HG03571 (cell line): ENCODE results near the gene ZBTB47.

ENCODE experiments used
- ATAC-seq: cut with Tn5 transposase; IDR thresholded peaks from one replicate; pipeline ENCODE4 v1.9.1; 2021; ENCODE audit not compliant: unreplicated experiment

ZBTB47 gene

DNA sequence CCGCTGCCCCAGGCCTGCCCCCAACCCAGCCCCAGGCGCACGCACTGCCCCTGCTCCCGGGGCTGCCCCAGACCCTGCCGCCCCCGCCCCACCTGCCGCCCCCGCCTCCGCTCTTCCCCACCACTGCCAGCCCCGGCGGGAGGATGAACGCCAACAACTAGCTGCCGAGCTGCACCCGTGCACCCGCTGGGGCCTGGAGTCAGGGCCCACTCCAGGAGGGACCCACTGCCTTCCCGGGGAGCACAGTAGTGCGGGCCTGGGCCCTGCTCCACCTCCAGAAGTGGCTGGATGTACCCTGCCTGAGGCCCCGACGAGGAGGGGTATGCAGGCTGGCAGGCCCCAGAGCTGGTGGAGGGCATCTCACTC is 10.9 kb downstream of the ZBTB47 start:
- ATAC-seq: no peak

DNA sequence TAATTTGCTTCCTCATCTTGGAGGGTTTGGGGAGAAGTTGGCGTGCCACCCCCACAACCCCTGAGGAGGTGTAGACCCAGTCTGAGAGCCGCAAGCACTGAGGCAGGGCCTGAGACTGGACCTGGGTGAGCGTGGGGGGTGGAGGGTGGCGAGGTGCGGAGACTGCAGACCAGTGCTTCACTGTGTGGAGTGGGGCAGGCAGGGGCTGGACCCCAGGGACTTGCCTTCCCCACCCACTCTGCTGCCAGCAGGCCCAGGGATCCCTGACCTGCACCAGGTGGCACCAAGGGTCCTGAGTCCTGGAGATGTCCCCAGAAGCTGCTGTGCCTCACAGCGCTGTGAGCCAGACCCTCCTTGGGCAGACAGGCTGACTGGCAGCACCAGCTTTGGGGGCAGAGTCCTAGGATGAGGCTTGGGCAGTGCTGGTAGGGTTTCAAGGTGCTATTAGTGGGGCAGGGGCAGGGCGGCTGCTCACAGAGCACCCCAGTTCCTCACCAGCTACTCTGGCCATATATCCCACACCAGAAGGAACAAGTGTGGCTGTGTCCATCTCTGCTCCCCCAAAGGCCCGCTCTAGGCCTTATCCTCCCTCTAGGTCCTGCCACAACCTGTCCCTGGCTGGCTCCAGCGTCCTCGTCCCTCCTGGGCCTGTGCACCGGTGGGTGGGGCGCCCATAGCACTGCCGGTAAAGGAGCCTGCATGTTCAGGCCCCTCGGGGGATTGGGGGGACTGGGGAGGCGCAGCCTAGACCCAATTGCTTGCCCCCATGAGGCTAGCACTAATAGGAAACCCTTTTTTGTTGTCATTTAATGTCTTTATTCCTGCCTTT is 11.8 kb downstream of the ZBTB47 start:
- ATAC-seq: no peak

DNA sequence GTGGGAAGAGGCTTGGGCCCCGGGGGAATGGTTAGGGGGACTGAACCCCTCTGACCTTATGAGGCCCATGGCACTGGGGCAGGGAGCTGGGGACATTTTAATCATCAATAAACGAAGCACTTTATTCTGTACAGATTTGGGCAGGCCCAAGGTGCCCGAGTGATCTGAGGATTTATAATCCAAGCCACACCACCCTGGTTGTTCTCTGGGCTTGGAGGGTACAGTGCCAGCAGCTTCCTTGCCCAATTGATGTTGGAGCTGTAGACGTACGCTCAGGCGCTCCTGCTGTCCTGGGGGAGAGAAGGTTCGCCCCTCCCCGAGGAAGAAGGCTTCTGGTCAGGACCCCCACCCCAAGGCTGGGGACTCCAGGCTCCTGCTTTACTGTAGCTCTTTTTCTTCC is 12.5 kb downstream of the ZBTB47 start:
- no peak for ATAC-seq

DNA sequence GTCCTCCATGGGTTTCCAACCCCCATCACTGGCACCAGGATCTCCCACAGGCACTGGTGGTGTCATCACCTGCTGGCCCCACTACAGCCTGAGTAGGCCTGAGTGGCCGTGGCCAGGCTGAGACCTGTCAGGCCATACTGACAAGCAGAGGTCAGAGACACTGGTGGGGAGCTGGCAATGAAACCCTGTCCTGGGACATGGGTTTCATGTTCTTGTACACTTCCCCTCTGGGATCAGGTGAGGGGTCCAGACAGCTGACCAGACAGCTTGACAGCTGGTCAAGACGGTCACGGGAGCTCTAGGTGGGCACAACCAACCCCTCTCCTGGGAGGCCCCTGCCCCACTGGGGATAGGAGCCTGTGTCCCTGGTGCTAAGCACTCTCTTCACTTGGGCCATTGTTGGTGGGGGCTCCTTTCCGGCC is 13.1 kb downstream of the ZBTB47 start:
- no peak for ATAC-seq

DNA sequence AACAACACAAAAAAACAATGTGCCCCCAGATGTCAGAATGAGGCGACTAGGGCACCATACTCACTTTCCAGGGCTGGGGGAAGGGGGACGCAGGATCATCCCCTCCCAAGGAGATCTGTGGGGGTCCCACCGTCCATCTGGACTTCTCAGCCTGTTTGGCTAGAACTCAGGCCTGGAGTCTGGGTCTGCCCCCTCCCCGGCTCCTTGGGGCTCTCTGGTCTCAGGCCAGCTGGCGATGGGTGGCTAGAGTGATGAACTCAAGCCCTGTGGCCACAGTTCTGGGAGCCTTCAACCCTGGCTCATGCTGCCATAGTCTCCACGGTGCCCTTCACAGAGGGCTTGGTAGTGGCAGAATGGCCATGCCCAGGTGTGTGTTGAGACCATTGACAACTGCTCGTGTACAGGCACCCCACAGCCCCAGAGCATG is 13.6 kb downstream of the ZBTB47 start:
- no peak for ATAC-seq

DNA sequence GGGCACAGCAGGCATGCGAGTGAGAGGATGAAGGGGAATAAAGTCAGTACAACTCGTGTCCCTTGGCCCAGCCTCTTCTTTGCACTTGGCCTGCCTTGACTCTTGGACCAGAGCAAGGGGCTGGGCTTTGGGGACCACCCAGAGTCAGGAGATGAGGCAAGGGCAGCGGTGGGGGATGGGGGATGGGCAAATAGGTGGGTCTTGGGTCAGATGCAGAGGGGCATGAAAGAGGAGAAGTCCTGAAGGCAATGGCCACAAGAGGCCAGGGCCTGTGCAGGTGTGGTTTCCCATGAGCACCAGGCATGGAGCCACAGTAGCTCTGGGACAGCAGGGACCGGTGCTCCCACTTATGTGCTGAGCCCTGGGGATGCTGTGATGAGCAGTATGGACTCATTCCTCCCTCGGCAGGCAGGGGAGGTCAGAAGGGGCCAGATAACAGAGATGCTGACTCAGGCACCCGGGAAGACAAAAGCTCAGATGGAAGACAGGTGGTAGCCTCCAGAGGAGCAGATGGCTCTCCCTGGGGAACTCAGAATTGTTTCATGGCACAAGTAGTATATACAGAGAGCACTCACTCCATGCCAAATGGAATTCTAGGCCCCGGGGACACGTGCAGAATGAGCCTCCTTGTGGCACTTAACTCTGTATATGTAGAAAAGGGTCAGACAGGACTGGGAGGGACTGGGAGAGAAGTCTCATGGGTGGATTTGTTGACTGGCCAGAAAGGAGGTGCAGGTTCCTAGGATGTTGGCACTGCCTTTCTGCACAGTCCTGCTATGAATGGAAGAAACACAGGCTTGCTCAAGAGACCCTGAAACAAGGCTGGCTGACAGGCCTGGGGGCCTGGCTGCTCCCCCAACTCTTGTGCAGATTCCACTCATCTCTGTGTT is 14.3 kb downstream of the ZBTB47 start:
- ATAC-seq: no peak

DNA sequence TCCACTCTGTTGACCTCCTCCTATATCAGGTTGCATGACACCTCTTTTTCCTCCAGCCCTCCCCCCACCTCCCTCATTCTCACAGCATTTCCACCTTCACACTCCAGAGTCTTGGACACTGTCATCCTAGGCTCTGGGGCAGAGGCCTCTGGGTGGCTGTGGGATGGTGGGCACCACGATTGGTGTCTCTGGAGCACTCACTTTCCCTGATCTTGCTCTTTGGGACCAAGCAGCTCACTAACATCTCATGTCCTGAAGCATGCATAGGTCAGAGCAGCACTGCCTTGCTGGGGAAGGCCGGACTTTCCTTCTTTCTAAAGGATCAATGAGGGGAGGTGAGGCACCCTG is 14.9 kb downstream of the ZBTB47 start:
- ATAC-seq: no peak

DNA sequence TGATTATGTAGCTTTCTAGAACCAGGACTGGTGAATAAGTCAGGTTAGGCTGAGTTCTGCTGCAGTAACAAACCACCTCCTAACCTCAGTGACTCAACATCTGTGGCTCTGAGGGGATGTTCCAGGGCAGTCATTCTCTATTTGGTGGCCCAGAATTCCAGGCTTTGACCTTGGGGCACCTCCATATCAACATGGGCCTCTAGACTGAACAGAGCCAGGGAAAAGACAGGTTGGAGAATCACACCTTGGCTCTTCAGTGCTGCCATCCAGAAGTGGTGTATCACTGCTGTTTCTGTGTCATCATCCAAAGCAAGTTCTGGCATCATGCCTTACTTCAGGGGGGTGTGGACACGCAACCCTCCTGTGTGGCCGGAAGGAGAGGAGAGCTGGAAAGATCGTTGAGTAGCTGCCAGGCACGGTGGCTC is 15.3 kb downstream of the ZBTB47 start:
- no peak for ATAC-seq

DNA sequence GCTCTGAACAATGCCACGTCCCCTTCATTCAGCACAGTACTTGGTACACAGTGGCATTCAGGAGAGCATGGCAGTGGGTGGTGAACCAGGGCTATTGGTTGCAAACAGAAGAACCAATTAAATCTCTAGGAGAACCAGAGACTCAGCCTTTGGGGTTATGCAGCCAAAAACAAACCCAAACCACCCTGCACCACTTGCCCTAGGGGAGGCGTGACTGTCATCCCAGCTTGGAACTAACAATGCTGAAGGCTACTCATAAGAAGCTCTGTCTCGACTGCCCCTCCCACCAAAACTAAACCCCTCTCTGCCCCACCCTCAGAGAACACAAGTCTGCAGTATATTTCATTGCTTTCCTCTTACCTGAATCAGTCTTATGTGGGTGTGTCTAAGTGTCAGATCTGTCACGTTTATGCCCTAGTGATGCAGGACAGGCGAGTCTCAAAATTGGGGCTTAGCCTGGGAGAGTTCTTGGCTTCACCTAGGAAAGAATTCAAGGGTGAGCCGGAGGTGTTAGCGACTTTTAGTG is 16.6 kb downstream of the ZBTB47 start:
- ATAC-seq: no peak

DNA sequence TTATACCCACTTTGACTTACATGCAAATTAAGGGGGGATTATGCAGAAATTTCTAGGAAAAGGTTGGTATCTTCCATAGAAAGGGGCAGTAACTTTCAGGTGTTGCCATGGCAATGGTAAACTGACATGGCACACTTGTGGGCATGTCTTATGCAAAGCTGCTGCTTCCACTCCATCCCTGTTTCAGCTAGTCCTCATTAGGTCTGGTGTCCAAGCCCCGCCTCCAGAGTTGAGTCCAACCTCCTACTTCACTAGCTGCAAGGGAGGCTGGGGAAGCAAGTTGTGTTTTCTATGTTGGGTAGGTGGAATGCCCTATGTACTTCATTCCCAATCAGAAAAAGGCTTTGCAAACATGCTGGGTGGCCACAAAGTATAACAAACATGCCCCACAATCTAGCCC is 17.2 kb downstream of the ZBTB47 start:
- ATAC-seq: no peak

DNA sequence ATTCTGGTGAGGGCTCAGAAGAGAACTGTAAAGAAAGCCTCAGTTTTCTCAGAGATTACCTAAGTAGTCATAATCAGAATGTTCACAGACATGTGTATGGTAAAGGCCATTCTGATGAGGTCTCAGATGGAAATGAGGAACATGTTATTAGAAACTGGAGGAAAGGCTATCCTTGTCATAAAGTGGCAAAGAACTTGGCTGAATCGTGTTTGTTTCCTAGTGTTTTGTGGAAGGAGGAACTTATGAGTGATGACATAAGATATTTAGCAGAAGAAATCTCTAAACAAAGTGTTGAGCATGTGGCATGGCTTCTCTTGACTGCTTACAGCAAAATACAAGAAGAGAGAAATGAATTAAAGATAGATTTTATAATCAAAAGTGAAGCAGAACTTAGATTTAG is 19.0 kb downstream of the ZBTB47 start:
- no peak for ATAC-seq

DNA sequence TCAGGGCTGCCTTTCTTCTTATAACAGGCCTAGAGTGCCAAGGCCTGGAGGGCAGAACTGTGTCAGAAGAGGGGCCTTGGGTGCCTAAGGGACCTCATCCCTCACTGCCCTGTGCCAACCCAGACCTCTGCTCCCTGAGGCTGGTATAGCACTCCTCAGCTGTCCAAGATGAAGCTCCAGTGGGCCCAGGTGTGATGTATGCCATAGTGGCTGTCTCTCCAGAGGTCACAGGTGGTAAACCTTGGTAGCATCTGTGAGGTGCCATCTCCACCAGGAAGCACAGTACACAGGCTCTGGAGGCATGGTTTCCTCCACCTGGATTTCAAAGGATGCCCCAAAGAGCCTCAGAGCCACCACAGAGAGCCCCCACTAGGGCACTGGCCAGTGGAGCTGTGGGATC is 19.6 kb downstream of the ZBTB47 start:
- no peak for ATAC-seq

DNA sequence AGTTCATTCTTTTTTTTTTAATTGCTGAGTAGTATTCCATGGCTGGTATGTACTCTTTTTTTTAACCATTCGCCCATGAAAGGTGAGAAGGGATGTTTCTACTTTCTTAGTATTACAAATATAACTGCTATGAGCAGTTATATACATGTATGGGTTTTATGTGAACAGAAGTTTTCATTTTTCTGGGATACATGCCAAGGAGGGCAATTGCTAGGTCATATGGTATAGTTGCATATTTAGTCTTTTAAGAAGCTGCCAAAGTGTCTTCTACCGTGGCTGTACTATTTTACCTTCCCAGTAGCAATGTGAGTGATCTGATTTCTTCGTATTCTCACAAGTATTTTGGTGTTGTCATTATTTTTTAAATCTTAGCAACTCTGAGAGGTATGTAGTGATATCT is 20.6 kb downstream of the ZBTB47 start:
- ATAC-seq: no peak

DNA sequence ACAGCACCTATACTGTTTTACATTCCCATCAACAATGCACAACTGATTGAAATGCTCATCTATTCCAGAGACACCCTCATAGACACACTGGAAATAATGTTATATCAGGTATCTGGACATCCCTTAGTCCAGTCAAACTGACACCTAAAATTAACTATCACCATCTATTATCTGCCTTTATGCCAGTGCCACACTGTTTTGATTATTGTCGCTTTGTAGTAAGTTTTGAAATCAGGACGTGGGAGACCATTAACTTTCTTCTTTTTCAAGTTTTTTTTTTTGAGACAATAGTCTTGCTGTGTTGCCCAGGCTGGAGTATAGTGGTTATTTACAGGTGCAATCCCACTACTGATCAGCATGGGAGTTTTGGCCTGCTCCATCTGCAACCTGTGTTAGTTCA is 22.4 kb downstream of the ZBTB47 start:
- no peak for ATAC-seq

DNA sequence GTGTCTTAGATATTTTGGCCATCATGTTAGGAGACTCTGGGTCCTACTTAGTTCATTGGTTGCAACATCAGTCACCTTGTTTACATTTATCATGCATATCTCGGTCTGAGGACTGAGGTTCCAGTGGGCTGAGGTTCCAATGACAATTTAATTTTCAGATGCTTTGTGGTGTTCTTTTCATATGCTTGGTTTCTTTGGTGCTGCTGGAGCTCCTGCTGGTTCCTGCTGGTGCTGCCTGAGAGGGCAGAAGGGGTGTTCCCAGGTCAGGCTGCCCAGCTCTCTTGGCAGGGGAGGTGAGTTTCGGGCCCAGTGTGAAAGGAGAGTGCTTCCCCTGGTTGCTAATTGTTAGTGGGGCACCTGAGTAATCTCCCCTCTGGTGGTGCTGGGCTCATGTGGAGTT is 24.9 kb downstream of the ZBTB47 start:
- ATAC-seq: no peak

DNA sequence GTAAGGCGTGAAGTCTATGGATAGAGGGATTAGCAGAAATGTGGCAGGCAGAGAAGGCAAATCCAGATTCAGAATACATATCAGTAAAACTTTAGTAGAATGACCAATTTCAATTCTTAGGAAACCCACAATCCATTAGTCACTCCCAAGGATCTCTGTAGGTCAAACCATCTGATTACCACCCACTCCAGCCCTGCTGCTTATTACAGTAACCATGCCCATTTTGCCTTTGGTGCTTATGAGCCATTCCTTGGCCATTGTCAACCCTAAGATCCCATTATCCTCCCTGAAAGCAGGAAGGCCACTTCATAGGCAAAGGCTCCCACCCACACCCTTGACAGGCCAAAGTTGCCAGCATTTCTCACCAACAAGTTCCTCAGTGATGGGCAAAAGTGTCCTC is 26.8 kb downstream of the ZBTB47 start:
- no peak for ATAC-seq

DNA sequence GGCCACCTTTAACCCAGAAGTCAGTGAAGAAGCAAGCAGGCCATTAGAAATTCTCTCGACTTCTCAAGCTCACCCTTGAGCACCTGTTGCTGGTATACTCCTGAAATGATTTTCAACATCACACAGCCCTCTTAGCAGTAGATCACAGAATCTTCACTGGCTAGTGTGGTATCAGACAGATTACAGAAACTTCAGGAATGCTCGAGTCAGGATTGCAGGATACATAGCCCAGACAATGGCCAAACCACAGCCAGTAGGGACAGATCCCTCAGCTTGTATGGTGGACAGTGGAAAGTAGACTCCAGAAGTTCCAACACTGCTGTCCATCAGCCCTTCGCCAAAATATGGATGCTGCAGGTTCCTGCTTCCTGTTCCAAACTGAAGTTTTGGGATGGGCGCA is 27.3 kb downstream of the ZBTB47 start:
- ATAC-seq: no peak

DNA sequence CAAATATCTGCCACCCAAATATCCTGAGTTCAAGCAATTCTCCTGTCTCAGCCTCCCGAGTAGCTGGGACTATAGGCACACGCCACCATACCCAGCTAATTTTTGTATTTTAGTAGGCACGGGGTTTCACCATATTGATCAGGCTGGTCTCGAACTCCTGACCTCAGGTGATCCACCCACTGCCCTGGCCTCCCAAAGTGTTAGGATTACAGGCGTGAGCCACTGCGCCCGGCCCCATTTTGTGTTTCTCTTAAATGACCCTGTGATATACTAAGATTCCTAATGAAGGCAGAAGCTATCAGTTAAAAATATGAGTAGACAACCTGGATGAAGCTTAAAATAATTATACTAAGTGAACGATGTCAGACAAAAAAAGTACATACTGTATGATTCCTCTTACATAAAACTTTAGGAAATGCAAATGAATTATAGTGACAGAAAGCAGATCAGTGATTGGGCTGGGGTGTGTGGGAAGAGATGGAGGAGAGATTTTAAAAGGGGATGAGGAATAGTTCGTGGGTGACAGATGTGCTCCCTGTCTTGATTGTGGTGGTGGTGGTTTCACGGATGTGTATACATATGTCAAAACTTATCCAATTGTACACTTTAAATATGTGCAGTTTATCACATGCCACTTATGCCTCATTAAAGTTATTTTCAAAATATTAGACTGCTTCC is 28.0 kb downstream of the ZBTB47 start:
- no peak for ATAC-seq

DNA sequence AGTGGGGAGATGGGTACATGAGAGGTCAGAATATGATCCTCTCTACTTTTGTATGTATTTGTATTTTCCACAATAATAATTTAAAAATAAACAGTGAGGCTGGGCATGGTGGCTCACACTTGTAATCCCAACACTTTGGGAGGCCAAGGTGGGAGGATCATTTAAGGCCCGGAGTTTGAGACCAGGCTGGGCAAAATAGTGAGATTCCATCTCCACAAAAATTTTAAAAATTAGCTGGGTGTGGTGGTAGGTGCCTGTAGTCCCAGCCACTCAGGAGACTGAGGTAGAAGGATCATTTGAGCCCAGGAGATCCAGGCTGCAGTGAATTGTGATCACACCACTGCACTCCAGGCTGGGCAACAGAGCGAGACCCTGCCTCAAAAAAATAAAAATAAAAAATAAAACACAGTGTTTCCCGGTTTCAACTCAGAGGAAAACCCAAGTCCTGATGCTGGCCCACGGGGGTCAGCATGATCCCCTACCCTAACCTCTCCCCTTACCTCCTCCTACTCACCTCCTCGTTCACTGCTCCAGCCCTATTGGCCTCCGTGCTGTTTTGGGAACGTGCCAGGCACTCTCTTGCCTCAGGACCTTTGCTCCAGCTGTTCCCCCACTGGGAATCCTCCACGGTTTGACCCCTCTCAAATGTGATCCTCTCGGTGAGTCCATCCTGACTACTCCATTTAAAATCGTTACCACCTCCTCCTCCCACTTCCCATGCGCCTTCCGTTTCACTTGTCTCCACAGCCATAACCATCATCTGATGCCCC is 29.0 kb downstream of the ZBTB47 start:
- ATAC-seq: no peak

DNA sequence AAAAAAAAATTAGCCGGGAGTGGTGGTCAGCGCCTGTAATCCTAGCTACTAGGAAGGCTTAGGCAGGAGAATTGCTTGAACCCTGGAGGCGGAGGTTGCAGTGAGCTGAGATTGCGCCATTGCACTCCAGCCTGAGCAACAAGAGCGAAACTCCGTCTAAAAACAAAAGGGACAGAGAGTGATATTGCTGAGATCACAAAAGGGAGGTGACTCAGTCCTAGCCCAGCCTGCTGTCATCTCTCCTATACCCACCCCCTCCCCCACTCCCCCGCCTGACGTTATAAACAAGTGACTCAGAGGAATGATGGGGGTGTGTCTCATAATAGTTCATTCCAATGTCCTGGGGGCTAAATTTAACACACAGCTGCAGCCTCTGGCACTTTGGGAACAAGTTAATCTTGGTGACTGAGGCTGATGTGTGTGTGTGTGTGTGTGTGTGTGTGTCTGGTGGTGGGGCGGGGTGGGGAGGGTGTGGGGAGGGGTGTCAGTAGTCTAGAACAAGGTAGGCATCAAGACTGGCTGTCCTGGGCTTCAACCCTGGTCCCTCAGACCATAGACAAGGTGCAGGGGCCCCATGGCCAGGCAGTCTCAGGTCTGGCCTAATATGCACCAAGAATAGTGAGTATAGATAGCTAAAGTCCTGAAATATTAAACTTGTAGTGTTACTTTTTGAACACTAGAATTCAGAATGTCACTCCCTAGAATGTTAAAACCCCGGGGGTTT is 30.5 kb downstream of the ZBTB47 start:
- no peak for ATAC-seq
